Measurements from ENCODE around the gene TERT. TPM values are rescaled to one million over a fixed set of nuclear protein-coding genes. Genes with fewer than 3 reads are reported as not detected.

TERT gene
- total and polyA plus RNA-seq, 5 donors from 2014 or later: 0.22 TPM; not detected in 4

DNA sequence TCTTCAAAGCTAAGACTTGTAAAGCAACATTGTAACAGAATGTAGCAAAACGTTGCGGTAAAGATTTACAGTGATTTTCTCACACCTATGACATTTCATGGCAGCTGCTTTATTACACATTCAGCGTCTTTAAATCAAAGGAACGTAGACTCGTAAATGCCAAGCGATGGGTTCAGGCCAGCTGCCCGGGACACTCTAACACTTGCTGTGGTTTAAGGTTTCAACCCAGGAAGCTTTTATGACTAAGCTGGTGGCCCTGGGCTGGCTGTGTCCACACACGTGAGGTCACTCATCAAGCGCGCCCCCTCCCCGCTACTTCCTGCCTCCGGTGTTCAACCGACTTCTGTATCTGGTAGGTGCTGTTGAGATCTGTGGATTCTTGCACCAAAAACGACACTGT is 67.2 kb downstream of the TERT start:
- H3K9me3 Mint-ChIP-seq: no peaks in the 10 kb centered on the region
- Histone ChIP-seq H3K9me3 (ENCODE audit: control insufficient read depth in 2 of 2, low read length in 2 of 2) (no peaks in the 10 kb centered on the region), H3K4me1 (ENCODE audit: control insufficient read depth, insufficient read depth, low read length, poor library complexity, severe bottlenecking) (no peaks in the 10 kb centered on the region), H3K27ac (ENCODE audit: insufficient read depth, low read length, poor library complexity, severe bottlenecking) (no peak overlapping the region), H3K4me3 (ENCODE audit: low read depth, low read length) (no peak overlapping the region), H3K27me3 (ENCODE audit: control insufficient read depth, insufficient read depth, low read length) (no peaks in the 10 kb centered on the region), H3K36me3 (ENCODE audit: control insufficient read depth, insufficient read depth, low read length) (no peaks in the 10 kb centered on the region)
- no peak overlapping the region for H3K27ac Mint-ChIP-seq
- H3K4me3 Mint-ChIP-seq: peak overlapping the region in 1 of 4 donors; percentile 31
- ATAC-seq (ENCODE audit: low read depth in 2 of 2) (no peak), DNase-seq (peak in 1 of 3 donors; percentile 30)
- H3K36me3 Mint-ChIP-seq: no peaks in the 10 kb centered on the region
- H3K27me3 Mint-ChIP-seq: peaks cover 19% of the 10 kb centered on the region
- peaks cover 0 to 9% (median 0%) of the 10 kb centered on the region in 4 donors for H3K4me1 Mint-ChIP-seq

DNA sequence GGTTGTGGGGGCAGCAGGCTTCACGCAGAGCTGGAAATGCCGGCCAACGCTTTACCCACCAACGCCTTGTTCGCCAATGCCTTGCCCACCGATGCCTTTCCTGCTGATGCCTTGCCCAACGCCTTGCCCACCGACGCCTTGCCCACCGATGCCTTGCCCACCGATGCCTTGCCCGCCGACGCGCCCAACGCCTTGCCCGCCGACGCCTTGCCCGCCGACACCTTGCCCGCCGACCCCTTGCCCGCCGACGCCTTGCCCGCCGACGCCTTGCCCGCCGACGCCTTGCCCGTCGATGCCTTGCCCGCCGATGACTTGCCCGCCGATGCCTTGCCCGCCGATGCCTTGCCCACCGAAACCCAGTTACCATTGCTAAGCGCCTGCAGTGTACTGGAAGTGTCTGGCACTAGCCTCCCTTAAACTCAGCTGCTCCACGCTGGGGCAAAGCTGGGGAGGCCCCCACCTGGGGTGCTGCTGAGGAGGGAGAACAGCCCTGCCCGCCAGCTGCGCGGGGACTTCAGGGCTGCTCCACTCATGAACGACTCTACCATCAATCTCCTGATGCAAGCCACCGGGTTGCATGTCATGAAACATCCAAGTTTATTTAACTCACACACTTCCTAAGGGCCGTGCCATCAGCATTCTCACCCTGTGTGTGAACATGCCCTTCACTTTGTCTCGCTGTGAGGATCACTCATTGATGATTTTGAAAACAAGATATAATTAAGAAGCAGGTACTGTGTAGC is 67.9 kb downstream of the TERT start:
- Mint-ChIP-seq H3K4me3 (no peak overlapping the region), H3K9me3 (no peaks in the 10 kb centered on the region), H3K27me3 (peaks cover 19% of the 10 kb centered on the region), H3K4me1 (peaks cover 0 to 9% (median 0%) of the 10 kb centered on the region in 4 donors), H3K27ac (no peak overlapping the region), H3K36me3 (no peaks in the 10 kb centered on the region)
- H3K36me3 ChIP-seq (ENCODE audit: control insufficient read depth, insufficient read depth, low read length): no peaks in the 10 kb centered on the region
- no peaks in the 10 kb centered on the region for H3K4me1 ChIP-seq (ENCODE audit: control insufficient read depth, insufficient read depth, low read length, poor library complexity, severe bottlenecking)
- H3K4me3 ChIP-seq (ENCODE audit: low read depth, low read length): no peak overlapping the region
- H3K27me3 ChIP-seq (ENCODE audit: control insufficient read depth, insufficient read depth, low read length): no peaks in the 10 kb centered on the region
- no peak overlapping the region for H3K27ac ChIP-seq (ENCODE audit: insufficient read depth, low read length, poor library complexity, severe bottlenecking)
- no peak for DNase-seq
- no peaks in the 10 kb centered on the region for H3K9me3 ChIP-seq (ENCODE audit: control insufficient read depth in 2 of 2, low read length in 2 of 2)
- ATAC-seq (ENCODE audit: low read depth in 2 of 2): no peak

DNA sequence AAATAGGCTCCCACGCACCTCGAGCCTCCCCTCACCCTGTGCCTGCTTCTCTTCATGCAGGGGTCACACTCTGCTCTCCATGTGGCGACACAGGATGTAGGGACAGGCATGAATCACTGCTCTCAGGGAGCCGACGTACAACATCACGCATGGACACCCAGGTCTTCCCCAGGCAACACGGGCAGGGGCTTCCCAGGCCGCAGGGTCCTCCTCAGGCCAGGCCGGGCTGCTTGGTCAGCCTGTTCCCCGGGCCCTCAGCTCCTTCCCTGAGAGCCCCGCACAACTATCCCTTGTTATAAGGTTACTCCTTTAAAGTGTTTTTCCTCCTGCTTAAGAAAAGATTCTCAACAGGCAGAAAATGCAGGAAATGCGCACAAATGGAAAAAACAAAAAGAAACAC is 68.6 kb downstream of the TERT start:
- Histone ChIP-seq H3K36me3 (ENCODE audit: control insufficient read depth, insufficient read depth, low read length) (no peaks in the 10 kb centered on the region), H3K27ac (ENCODE audit: insufficient read depth, low read length, poor library complexity, severe bottlenecking) (no peak overlapping the region), H3K27me3 (ENCODE audit: control insufficient read depth, insufficient read depth, low read length) (no peaks in the 10 kb centered on the region), H3K4me1 (ENCODE audit: control insufficient read depth, insufficient read depth, low read length, poor library complexity, severe bottlenecking) (no peaks in the 10 kb centered on the region), H3K4me3 (ENCODE audit: low read depth, low read length) (no peak overlapping the region), H3K9me3 (ENCODE audit: control insufficient read depth in 2 of 2, low read length in 2 of 2) (no peaks in the 10 kb centered on the region)
- Mint-ChIP-seq H3K27ac (no peak overlapping the region), H3K9me3 (no peaks in the 10 kb centered on the region), H3K36me3 (no peaks in the 10 kb centered on the region), H3K4me1 (peaks cover 0 to 9% (median 0%) of the 10 kb centered on the region in 4 donors), H3K4me3 (no peak overlapping the region), H3K27me3 (peaks cover 19% of the 10 kb centered on the region)
- no peak for DNase-seq
- no peak for ATAC-seq (ENCODE audit: low read depth in 2 of 2)

DNA sequence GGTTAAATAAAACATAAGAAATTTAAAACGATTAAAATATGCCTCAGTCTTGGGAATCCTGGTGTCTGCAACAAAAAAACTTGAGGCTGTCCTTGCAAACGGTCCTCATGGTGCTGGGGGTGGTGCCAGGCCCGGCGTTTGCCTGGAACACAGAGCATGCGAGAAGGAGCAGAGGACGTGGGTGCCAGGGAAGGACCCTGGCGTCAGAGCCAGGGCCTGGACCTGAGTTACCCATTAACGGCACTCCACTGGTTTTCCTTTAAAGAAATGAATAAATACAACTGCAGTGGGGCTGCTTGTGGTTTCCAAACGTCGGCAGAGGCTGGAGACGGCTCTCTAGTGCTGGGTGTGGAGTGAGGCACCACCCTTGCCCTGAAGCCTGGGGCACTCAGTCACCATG is 69.8 kb downstream of the TERT start, which contains the start of gene SLC6A18:
Gene SLC6A18, plus strand, starts transcription at position 301 of the 400 bp plus-strand sequence. Its CDS starts 97 bp downstream, at position 398.
- Histone ChIP-seq H3K4me3 (ENCODE audit: low read depth, low read length) (no peak within 1 kb of the TSS), H3K9me3 (ENCODE audit: control insufficient read depth in 2 of 2, low read length in 2 of 2) (no peaks in the 10 kb centered on the region), H3K27me3 (ENCODE audit: control insufficient read depth, insufficient read depth, low read length) (no peaks in the 10 kb centered on the region), H3K4me1 (ENCODE audit: control insufficient read depth, insufficient read depth, low read length, poor library complexity, severe bottlenecking) (no peaks in the 10 kb centered on the region), H3K36me3 (ENCODE audit: control insufficient read depth, insufficient read depth, low read length) (no peaks in the 10 kb centered on the region), H3K27ac (ENCODE audit: insufficient read depth, low read length, poor library complexity, severe bottlenecking) (no peak within 1 kb of the TSS)
- Mint-ChIP-seq H3K27me3 (peaks cover 19% of the 10 kb centered on the region), H3K27ac (peak within 1 kb of the TSS in 1 of 3 donors; percentile 65), H3K4me1 (peaks cover 0 to 9% (median 0%) of the 10 kb centered on the region in 4 donors), H3K4me3 (no peak within 1 kb of the TSS), H3K9me3 (peaks cover 0 to 2% (median 0%) of the 10 kb centered on the region in 7 donors), H3K36me3 (no peaks in the 10 kb centered on the region)
- ATAC-seq (ENCODE audit: low read depth in 2 of 2) (no peak), DNase-seq (no peak)

DNA sequence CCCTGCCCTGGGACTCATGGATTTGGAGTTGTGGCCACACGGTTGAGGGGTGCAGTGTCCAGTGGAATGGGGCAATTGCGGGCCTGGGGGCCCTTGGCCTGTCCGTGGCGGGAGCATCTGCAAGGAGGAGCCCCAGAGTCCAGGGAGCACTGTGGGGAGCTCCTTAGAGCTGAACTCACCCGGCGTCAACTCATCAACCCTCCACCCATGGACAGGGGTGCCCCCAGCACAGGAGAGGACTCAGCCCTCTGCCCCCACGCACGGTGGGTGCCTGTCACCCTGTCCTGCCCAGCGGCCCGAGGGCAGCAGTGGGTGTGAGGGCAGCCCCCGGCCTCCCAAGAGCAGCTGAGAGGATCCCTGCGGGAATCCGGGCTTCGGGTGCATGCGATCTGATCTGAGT is 70.2 kb downstream of the TERT start:
- DNase-seq: no peak
- no peak for ATAC-seq (ENCODE audit: low read depth in 2 of 2)
- H3K4me3 Mint-ChIP-seq: no peak overlapping the region
- no peaks in the 10 kb centered on the region for H3K27me3 ChIP-seq (ENCODE audit: control insufficient read depth, insufficient read depth, low read length)
- H3K27ac ChIP-seq (ENCODE audit: insufficient read depth, low read length, poor library complexity, severe bottlenecking): no peak overlapping the region
- no peaks in the 10 kb centered on the region for H3K9me3 ChIP-seq (ENCODE audit: control insufficient read depth in 2 of 2, low read length in 2 of 2)
- H3K36me3 ChIP-seq (ENCODE audit: control insufficient read depth, insufficient read depth, low read length): no peaks in the 10 kb centered on the region
- no peaks in the 10 kb centered on the region for H3K4me1 ChIP-seq (ENCODE audit: control insufficient read depth, insufficient read depth, low read length, poor library complexity, severe bottlenecking)
- no peaks in the 10 kb centered on the region for H3K36me3 Mint-ChIP-seq
- peaks cover 0 to 2% (median 0%) of the 10 kb centered on the region in 7 donors for H3K9me3 Mint-ChIP-seq
- peaks cover 0 to 9% (median 0%) of the 10 kb centered on the region in 4 donors for H3K4me1 Mint-ChIP-seq
- no peak overlapping the region for H3K4me3 ChIP-seq (ENCODE audit: low read depth, low read length)
- H3K27me3 Mint-ChIP-seq: peaks cover 14% of the 10 kb centered on the region
- no peak overlapping the region for H3K27ac Mint-ChIP-seq

DNA sequence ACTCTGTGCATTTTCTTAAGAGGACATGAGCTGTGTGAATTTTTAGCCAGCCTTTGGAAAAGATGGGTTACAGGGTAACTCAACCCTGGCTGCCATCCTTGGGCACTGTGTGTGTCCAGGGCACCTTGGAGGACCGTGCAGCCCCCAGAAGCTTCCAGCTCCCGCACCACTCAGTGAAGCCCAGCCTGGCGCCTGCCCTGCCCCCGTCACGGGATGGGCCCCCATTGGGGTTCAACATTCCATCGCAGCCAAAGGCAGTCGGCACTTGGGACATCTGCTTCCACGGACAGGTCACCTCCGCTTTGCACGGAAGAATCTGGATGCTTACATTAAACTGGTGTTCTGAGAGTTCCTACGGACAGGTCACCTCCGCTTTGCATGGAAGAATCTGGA is 71.6 kb downstream of the TERT start:
- H3K27me3 ChIP-seq (ENCODE audit: control insufficient read depth, insufficient read depth, low read length): no peaks in the 10 kb centered on the region
- no peak for ATAC-seq (ENCODE audit: low read depth in 2 of 2)
- H3K27ac Mint-ChIP-seq: no peak overlapping the region
- H3K36me3 Mint-ChIP-seq: no peaks in the 10 kb centered on the region
- no peak overlapping the region for H3K27ac ChIP-seq (ENCODE audit: insufficient read depth, low read length, poor library complexity, severe bottlenecking)
- H3K4me1 Mint-ChIP-seq: peaks cover 0 to 5% (median 0%) of the 10 kb centered on the region in 4 donors
- H3K4me3 ChIP-seq (ENCODE audit: low read depth, low read length): no peak overlapping the region
- H3K9me3 Mint-ChIP-seq: peaks cover 0 to 2% (median 0%) of the 10 kb centered on the region in 7 donors
- no peak overlapping the region for H3K4me3 Mint-ChIP-seq
- DNase-seq: no peak
- no peaks in the 10 kb centered on the region for H3K36me3 ChIP-seq (ENCODE audit: control insufficient read depth, insufficient read depth, low read length)
- H3K9me3 ChIP-seq (ENCODE audit: control insufficient read depth in 2 of 2, low read length in 2 of 2): no peaks in the 10 kb centered on the region
- peaks cover 8% of the 10 kb centered on the region for H3K27me3 Mint-ChIP-seq
- no peaks in the 10 kb centered on the region for H3K4me1 ChIP-seq (ENCODE audit: control insufficient read depth, insufficient read depth, low read length, poor library complexity, severe bottlenecking)

DNA sequence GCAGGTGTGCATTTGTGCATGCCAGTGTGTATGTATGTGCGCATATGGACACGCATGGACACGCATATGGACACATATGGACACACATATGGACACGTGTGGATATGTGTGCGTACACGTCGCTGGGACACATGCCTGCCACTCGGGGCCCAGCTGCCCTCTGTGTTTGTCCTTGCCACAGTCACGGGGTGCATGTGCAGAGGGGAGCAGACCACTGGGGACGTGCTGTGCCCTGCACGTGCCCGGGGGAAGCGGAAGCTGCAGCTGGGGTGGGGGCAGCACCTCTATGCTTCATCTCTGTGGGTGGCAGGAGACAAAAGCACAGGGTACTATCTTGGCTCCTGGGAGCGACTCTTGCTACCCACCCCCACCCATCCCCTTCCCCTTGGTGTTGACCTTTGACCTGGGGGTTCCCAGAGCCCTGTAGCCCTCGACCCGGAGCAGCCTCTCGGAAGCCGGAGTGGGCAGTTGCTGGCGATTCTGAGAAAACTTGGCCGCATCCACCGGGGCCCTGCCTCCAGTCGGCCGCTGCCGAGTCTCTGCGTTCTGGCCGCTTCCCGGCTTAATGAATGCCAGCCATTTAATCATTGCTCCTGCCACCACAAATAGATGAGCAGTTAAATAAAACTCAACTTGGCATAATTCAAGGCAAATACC is 72.1 kb downstream of the TERT start:
- ATAC-seq (ENCODE audit: low read depth in 2 of 2) (no peak), DNase-seq (no peak)
- Mint-ChIP-seq H3K36me3 (no peaks in the 10 kb centered on the region), H3K4me1 (peaks cover 0 to 4% (median 0%) of the 10 kb centered on the region in 4 donors), H3K27me3 (peaks cover 7% of the 10 kb centered on the region), H3K27ac (no peak overlapping the region), H3K4me3 (no peak overlapping the region), H3K9me3 (peaks cover 0 to 2% (median 0%) of the 10 kb centered on the region in 7 donors)
- H3K4me1 ChIP-seq (ENCODE audit: control insufficient read depth, insufficient read depth, low read length, poor library complexity, severe bottlenecking): no peaks in the 10 kb centered on the region
- no peaks in the 10 kb centered on the region for H3K36me3 ChIP-seq (ENCODE audit: control insufficient read depth, insufficient read depth, low read length)
- H3K27me3 ChIP-seq (ENCODE audit: control insufficient read depth, insufficient read depth, low read length): no peaks in the 10 kb centered on the region
- no peak overlapping the region for H3K27ac ChIP-seq (ENCODE audit: insufficient read depth, low read length, poor library complexity, severe bottlenecking)
- H3K9me3 ChIP-seq (ENCODE audit: control insufficient read depth in 2 of 2, low read length in 2 of 2): no peaks in the 10 kb centered on the region
- H3K4me3 ChIP-seq (ENCODE audit: low read depth, low read length): no peak overlapping the region

Measured in CD4-positive, CD25-positive, alpha-beta regulatory T cell (primary cell).